ENCODE results near the gene BEND2. TPM values are rescaled to one million over a fixed set of nuclear protein-coding genes. Genes with fewer than 3 reads are reported as not detected.

BEND2 gene
- total RNA-seq, 1 experiment from 2014 or later = not detected

- no peaks in the 10 kb centered on the region for H3K36me3 ChIP-seq (ENCODE audit: low read depth)
- H4K20me1 ChIP-seq (ENCODE audit: insufficient read depth) = no peaks in the 10 kb centered on the region
- POLR2A ChIA-PET (ENCODE audit: unreplicated experiment) = no interaction called here
- no peak overlapping the region for H2AFZ ChIP-seq
- H3K27me3 ChIP-seq (ENCODE audit: insufficient read depth, low read depth) = no peaks in the 10 kb centered on the region
- H3K4me3 ChIP-seq = no peak overlapping the region
- no peaks in the 10 kb centered on the region for H3K9me2 ChIP-seq (ENCODE audit: insufficient read depth)
- H3K79me2 ChIP-seq (ENCODE audit: low read depth) = no peaks in the 10 kb centered on the region
- no peaks in the 10 kb centered on the region for H3K9me3 ChIP-seq (ENCODE audit: insufficient read depth, low read depth)
- H3K27ac ChIP-seq = no peak overlapping the region
- H3F3A ChIP-seq (ENCODE audit: insufficient read depth, low read depth) = no peaks in the 10 kb centered on the region
- intact Hi-C loops (cut with micrococcal nuclease; ENCODE audit: unreplicated experiment) = no loop called here
- H3K4me1 ChIP-seq (replicated peaks; ENCODE audit: insufficient read depth) = no peaks in the 10 kb centered on the region
- DNase-seq = no peak
- TF ChIP-seq CTCF (conservative IDR thresholded peaks at IDR 0.05) = no peak
- TF ChIP-seq EZH2 (IDR thresholded peaks at IDR 0.05; ENCODE audit: low read depth) = no peak
- no TSS peak for BruUV-seq (replicated peaks)
- no peak overlapping the region for H3K4me2 ChIP-seq
- CTCF ChIA-PET = no interaction called here
These were observed 47.7 kb downstream of the BEND2 start for GRCh38 chrX:18172970-18173369.

GRCh38 chrX:18170910-18171309, 49.8 kb downstream of the BEND2 start:
- Histone ChIP-seq H2AFZ (no peak overlapping the region), H3K9me3 (ENCODE audit: insufficient read depth, low read depth) (no peaks in the 10 kb centered on the region), H3K4me3 (no peak overlapping the region), H3K9me2 (ENCODE audit: insufficient read depth) (no peaks in the 10 kb centered on the region), H3K36me3 (ENCODE audit: low read depth) (no peaks in the 10 kb centered on the region), H3K4me1 (replicated peaks; ENCODE audit: insufficient read depth) (no peaks in the 10 kb centered on the region), H3K27ac (no peak overlapping the region), H3K27me3 (ENCODE audit: insufficient read depth, low read depth) (0 out of 2 replicates have a peak, but pooled peaks cover 5% of the 10 kb centered on the region), H3F3A (ENCODE audit: insufficient read depth, low read depth) (no peaks in the 10 kb centered on the region), H4K20me1 (ENCODE audit: insufficient read depth) (no peaks in the 10 kb centered on the region), H3K4me2 (no peak overlapping the region), H3K79me2 (ENCODE audit: low read depth) (no peaks in the 10 kb centered on the region)
- intact Hi-C loops (cut with micrococcal nuclease; ENCODE audit: unreplicated experiment) = no loop called here
- ChIA-PET CTCF (no interaction called here), POLR2A (ENCODE audit: unreplicated experiment) (no interaction called here)
- BruUV-seq (replicated peaks) = no TSS peak
- TF ChIP-seq EZH2 (IDR thresholded peaks at IDR 0.05; ENCODE audit: low read depth) (no peak), CTCF (conservative IDR thresholded peaks at IDR 0.05) (no peak)
- no peak for DNase-seq

GRCh38 chrX:18166068-18166467, 54.6 kb downstream of the BEND2 start:
- intact Hi-C loops (cut with micrococcal nuclease; ENCODE audit: unreplicated experiment) = no loop called here
- Histone ChIP-seq H3K9me2 (ENCODE audit: insufficient read depth) (no peaks in the 10 kb centered on the region), H3K9me3 (ENCODE audit: insufficient read depth, low read depth) (no peaks in the 10 kb centered on the region), H3K79me2 (ENCODE audit: low read depth) (no peaks in the 10 kb centered on the region), H3K4me3 (no peak overlapping the region), H3K27ac (no peak overlapping the region), H3K36me3 (ENCODE audit: low read depth) (no peaks in the 10 kb centered on the region), H4K20me1 (ENCODE audit: insufficient read depth) (no peaks in the 10 kb centered on the region), H3K27me3 (ENCODE audit: insufficient read depth, low read depth) (0 out of 2 replicates have a peak, but pooled peaks cover 13% of the 10 kb centered on the region), H2AFZ (no peak overlapping the region), H3K4me2 (no peak overlapping the region), H3F3A (ENCODE audit: insufficient read depth, low read depth) (no peaks in the 10 kb centered on the region), H3K4me1 (replicated peaks; ENCODE audit: insufficient read depth) (no peaks in the 10 kb centered on the region)
- ChIA-PET POLR2A (ENCODE audit: unreplicated experiment) (no interaction called here), CTCF (no interaction called here)
- BruUV-seq (replicated peaks) = no TSS peak
- no peak for TF ChIP-seq EZH2 (IDR thresholded peaks at IDR 0.05; ENCODE audit: low read depth)
- no peak for TF ChIP-seq CTCF (conservative IDR thresholded peaks at IDR 0.05)
- no peak for DNase-seq

All from PC-9 (cell line).